ENCODE data around the gene LIN7A. TPM values are rescaled to one million over a fixed set of nuclear protein-coding genes. Genes with fewer than 3 reads are reported as not detected.

LIN7A gene
- total RNA-seq, 4 donors from 2014 or later = 5.3 to 9.3 (median 5.6) TPM

- no peaks in the 10 kb centered on the region for H3K36me3 ChIP-seq
- no peak overlapping the region for H3K4me3 ChIP-seq
- no peaks in the 10 kb centered on the region for H3K27me3 ChIP-seq
- no peak overlapping the region for H3K27ac ChIP-seq (replicated peaks in 1 of 4)
- 70% methylated on average over 2 of the region's 2 CpGs for WGBS
- no peak for DNase-seq (ENCODE audit: extremely low spot score)
- TF ChIP-seq POLR2A (IDR thresholded peaks at IDR 0.05; ENCODE audit: low read depth) (no peak), EP300 (IDR thresholded peaks at IDR 0.05) (no peak), POLR2AphosphoS5 (IDR thresholded peaks at IDR 0.05) (no peak), CTCF (IDR thresholded peaks at IDR 0.05) (no peak)
- intact Hi-C loops (cut with DNase I) = no loop called here
- H3K9me3 ChIP-seq = no peaks in the 10 kb centered on the region
- H3K4me1 ChIP-seq = peaks cover 0 to 6% (median 0%) of the 10 kb centered on the region in 4 donors
Observed at GRCh38 chr12:80747800-80748199, 189.9 kb downstream of the LIN7A start.

GRCh38 chr12:80745851-80746505 lies 191.8 kb downstream of the LIN7A start:
- Histone ChIP-seq H3K36me3 (no peaks in the 10 kb centered on the region), H3K27me3 (no peaks in the 10 kb centered on the region), H3K4me1 (peaks cover 0 to 6% (median 0%) of the 10 kb centered on the region in 4 donors), H3K9me3 (no peaks in the 10 kb centered on the region), H3K4me3 (no peak overlapping the region), H3K27ac (replicated peaks in 1 of 4) (no peak overlapping the region)
- 74% methylated on average over 6 of the region's 6 CpGs for WGBS
- DNase-seq (ENCODE audit: extremely low spot score) = no peak
- no peak for TF ChIP-seq CTCF (IDR thresholded peaks at IDR 0.05)
- no peak for TF ChIP-seq POLR2AphosphoS5 (IDR thresholded peaks at IDR 0.05)
- TF ChIP-seq POLR2A (IDR thresholded peaks at IDR 0.05; ENCODE audit: low read depth) = no peak
- TF ChIP-seq EP300 (IDR thresholded peaks at IDR 0.05) = no peak
- intact Hi-C loops (cut with DNase I) = no loop called here

Small RNA genes lying within 50 kb of the gene (small RNA-seq; reads per million reads assigned to genes)
- gene MIR617 (0 reads per million in 3 donors), gene MIR618 (0 reads per million in 3 donors)

Other genes starting within 250 kb of the LIN7A start
- under 1 TPM in 1 of 4 donors, not detected in 3; 0.29 TPM for gene MYF6, start 230.3 kb downstream of the LIN7A start, total RNA-seq
- not detected for gene MYF5, start 221.0 kb downstream of the LIN7A start, total RNA-seq
- 10 to 100 TPM in 1 of 4 donors, 1 to 10 TPM in 3; 5.8 to 12.1 (median 6.9) TPM for gene ACSS3, start 140.1 kb upstream of the LIN7A start, total RNA-seq

Measured in esophagus muscularis mucosa (tissue), 4 donors.